SK-N-SH (cell line): Measurements from ENCODE around the gene CCL28. TPM values are rescaled to one million over a fixed set of nuclear protein-coding genes. Genes with fewer than 3 reads are reported as not detected.
"Not testable (repeated sequence)": the region's sequence is repeated elsewhere in the genome, so short reads cannot be mapped to it uniquely, and the experiment has no call there.

Experiments used
- CTCF ChIA-PET: fragments of 300-600, 350-600 bp; formaldehyde crosslinking; extraction: SDS; loops from one replicate; lab custom pipeline; 2021; lab: Yijun Ruan, JAX
- POLR2A ChIA-PET: fragments of 350-600 bp; sonication (Branson Sonifier 250); formaldehyde crosslinking; extraction: SDS; loops from one replicate; lab custom pipeline; 2020; ENCODE audit warnings: antibody characterized with exemption, inconsistent platforms; lab: Yijun Ruan, JAX
- DNase-seq: peaks from one replicate; pipeline ENCODE4 v3.0.0; 2012
- H2AFZ ChIP-seq: fragments of 200-600 bp; sonication (generic); 2 replicates; pipeline ENCODE4 v1.8.1; 2016; ENCODE audit warnings: antibody characterized with exemption, mild to moderate bottlenecking, low read depth
- H3F3A ChIP-seq: fragments of 200-600 bp; sonication (generic); replicated peaks from 2 replicates; pipeline ENCODE3; 2016; ENCODE audit warnings: antibody characterized with exemption, mild to moderate bottlenecking; ENCODE audit not compliant: insufficient read depth
- H3K27ac ChIP-seq, 2 experiments: fragments of 200-500 bp in 1 of 2; fragments of 200-600 bp in 1 of 2; sonication (Bioruptor generic) in 1 of 2; sonication (generic), shearing (Covaris generic) in 1 of 2; 2 replicates each; pipeline versions ENCODE4 v1.5.1 to v1.6.1; 2014 to 2016; ENCODE audit warnings: low read depth in 2 of 2, inconsistent platforms in 1 of 2, low read length in 1 of 2, mild to moderate bottlenecking in 1 of 2, mixed read lengths in 1 of 2
- H3K27me3 ChIP-seq: fragments of 200-600 bp; sonication (generic), shearing (Covaris generic); 2 replicates; pipeline ENCODE4 v1.6.1; 2016; ENCODE audit warnings: mixed run types; ENCODE audit not compliant: insufficient read depth
- H3K36me3 ChIP-seq, 2 experiments: fragments of 200-500 bp in 1 of 2; fragments of 200-600 bp in 1 of 2; sonication (Bioruptor generic) in 1 of 2; sonication (generic) in 1 of 2; replicated peaks in 1 of 2; 2 replicates each; pipeline versions ENCODE3 to v1.5.1; 2014 to 2016; ENCODE audit warnings: low read length in 1 of 2, mild to moderate bottlenecking in 1 of 2; ENCODE audit not compliant: insufficient read depth in 2 of 2, control insufficient read depth in 1 of 2
- H3K4me1 ChIP-seq, 2 experiments: fragments of 200-500 bp in 1 of 2; fragments of 200-600 bp in 1 of 2; sonication (Bioruptor generic) in 1 of 2; sonication (generic), shearing (Covaris generic) in 1 of 2; 2 replicates each; pipeline versions ENCODE4 v1.5.1 to v1.6.1; 2014 to 2016; ENCODE audit warnings: low read depth in 1 of 2, low read length in 1 of 2, mixed run types in 1 of 2; ENCODE audit not compliant: insufficient read depth in 2 of 2, control insufficient read depth in 1 of 2
- H3K4me2 ChIP-seq: fragments of 200-600 bp; sonication (generic), shearing (Covaris generic); 2 replicates; pipeline ENCODE4 v1.6.1; 2017; ENCODE audit warnings: mixed run types
- H3K4me3 ChIP-seq, 2 experiments: fragments of 200-500 bp in 1 of 2; fragments of 200-600 bp in 1 of 2; sonication (Bioruptor generic) in 1 of 2; sonication (generic), shearing (Covaris generic) in 1 of 2; 2 replicates each; pipeline versions ENCODE4 v1.5.1 to v1.8.1; 2014 to 2016; ENCODE audit warnings: low read depth in 2 of 2, inconsistent platforms in 1 of 2, low read length in 1 of 2, mild to moderate bottlenecking in 1 of 2, mixed read lengths in 1 of 2, moderate library complexity in 1 of 2
- H3K79me2 ChIP-seq: fragments of 200-600 bp; sonication (generic); 2 replicates; pipeline ENCODE4 v1.8.1; 2017; ENCODE audit warnings: mild to moderate bottlenecking; ENCODE audit not compliant: insufficient read depth
- H3K9ac ChIP-seq: fragments of 200-600 bp; sonication (generic); 2 replicates; pipeline ENCODE4 v1.6.1; 2017; ENCODE audit warnings: mixed run types
- H3K9me2 ChIP-seq: fragments of 200-600 bp; sonication (generic); 2 replicates; pipeline ENCODE4 v1.6.1; 2017; ENCODE audit warnings: mixed run types
- H3K9me3 ChIP-seq: fragments of 200-600 bp; sonication (generic); 2 replicates; pipeline ENCODE4 v1.6.1; 2017; ENCODE audit warnings: mixed run types, mild to moderate bottlenecking, moderate library complexity
- H4K20me1 ChIP-seq: fragments of 200-600 bp; sonication (generic); 2 replicates; pipeline ENCODE4 v1.6.1; 2017; ENCODE audit warnings: mild to moderate bottlenecking, mixed run types; ENCODE audit not compliant: insufficient read depth
- CTCF ChIP-seq: fragments of 200-600 bp; sonication (generic); IDR thresholded peaks from 2 replicates; pipeline ENCODE4 v1.6.1; 2017; ENCODE audit warnings: antibody characterized with exemption, mild to moderate bottlenecking, moderate library complexity
- EZH2phosphoT487 ChIP-seq: fragments of 200-600 bp; sonication (generic); IDR thresholded peaks from 2 replicates; pipeline ENCODE4 v1.6.1; 2017; ENCODE audit warnings: low read depth, mixed run types, mild to moderate bottlenecking, antibody characterized with exemption, moderate library complexity, borderline replicate concordance
- FOSL2 ChIP-seq: IDR thresholded peaks from 2 replicates; pipeline ENCODE4 v1.4.0; 2012; ENCODE audit warnings: low read depth, mild to moderate bottlenecking, moderate library complexity, borderline replicate concordance
- MXI1 ChIP-seq: IDR thresholded peaks from 2 replicates; pipeline ENCODE4 v1.6.1; 2012; ENCODE audit warnings: mild to moderate bottlenecking, low read depth, low read length, improper control_type of control experiment
- PBX3 ChIP-seq: IDR thresholded peaks from 2 replicates; pipeline ENCODE4; 2012
- POLR2AphosphoS5 ChIP-seq: IDR thresholded peaks from 2 replicates; pipeline ENCODE4 v1.6.1; 2012; ENCODE audit warnings: low read depth, low read length
- RCOR1 ChIP-seq: fragments of 150-350 bp; IDR thresholded peaks from 2 replicates; pipeline ENCODE4 v1.6.1; 2017; ENCODE audit warnings: antibody characterized with exemption, low read length
- RXRA ChIP-seq: IDR thresholded peaks from 2 replicates; pipeline ENCODE4 v1.4.0; 2012; ENCODE audit warnings: low read depth, mild to moderate bottlenecking, borderline replicate concordance
- SIN3A ChIP-seq: IDR thresholded peaks from 2 replicates; pipeline ENCODE4 v1.6.1; 2012; ENCODE audit warnings: low read depth, mild to moderate bottlenecking, low read length, moderate library complexity, borderline replicate concordance
- TCF12 ChIP-seq: IDR thresholded peaks from 2 replicates; pipeline ENCODE4 v1.4.0; 2012
- TEAD4 ChIP-seq: IDR thresholded peaks from 2 replicates; pipeline ENCODE4 v1.4.0; 2012; ENCODE audit warnings: mild to moderate bottlenecking, borderline replicate concordance; ENCODE audit not compliant: insufficient read depth
- USF2 ChIP-seq: fragments of 150-350 bp; IDR thresholded peaks from 2 replicates; pipeline ENCODE4 v1.6.1; 2017; ENCODE audit warnings: antibody characterized with exemption, low read length, low read depth, borderline replicate concordance
- YY1 ChIP-seq: IDR thresholded peaks from 2 replicates; pipeline ENCODE4 v1.4.0; 2012; ENCODE audit warnings: low read depth, mild to moderate bottlenecking
- ZBTB33 ChIP-seq: IDR thresholded peaks from 2 replicates; pipeline ENCODE4 v1.4.0; 2012; ENCODE audit warnings: low read depth, borderline replicate concordance
- WGBS: methylation state at CpG from one replicate; pipeline ENCODE4 v1.1.6; 2017; ENCODE audit warnings: low lambda C conversion rate; 5-methylcytosine and 5-hydroxymethylcytosine counted together
- polyA plus RNA-seq, 3 experiments: library from polyadenylated mRNA; depleted of rRNA; stranded (reverse); fragments of >200 nt; gene quantifications; 2 replicates each; pipeline ENCODE4 v1.2.3, GENCODE V29; 2012
- TF ChIP-seq, protein P1 (sequence below): IDR thresholded peaks from 2 replicates; pipeline ENCODE4 v1.6.1; 2012; ENCODE audit warnings: mild to moderate bottlenecking, low read depth, low read length, moderate library complexity
- TF ChIP-seq, protein P2 (sequence below): IDR thresholded peaks from 2 replicates; pipeline ENCODE4 v1.4.0; 2012; ENCODE audit warnings: low read depth

CCL28 gene
- polyA plus RNA-seq, 1 of the 3 experiments (the other 2 are of a cell fraction), result not detected

DNA sequence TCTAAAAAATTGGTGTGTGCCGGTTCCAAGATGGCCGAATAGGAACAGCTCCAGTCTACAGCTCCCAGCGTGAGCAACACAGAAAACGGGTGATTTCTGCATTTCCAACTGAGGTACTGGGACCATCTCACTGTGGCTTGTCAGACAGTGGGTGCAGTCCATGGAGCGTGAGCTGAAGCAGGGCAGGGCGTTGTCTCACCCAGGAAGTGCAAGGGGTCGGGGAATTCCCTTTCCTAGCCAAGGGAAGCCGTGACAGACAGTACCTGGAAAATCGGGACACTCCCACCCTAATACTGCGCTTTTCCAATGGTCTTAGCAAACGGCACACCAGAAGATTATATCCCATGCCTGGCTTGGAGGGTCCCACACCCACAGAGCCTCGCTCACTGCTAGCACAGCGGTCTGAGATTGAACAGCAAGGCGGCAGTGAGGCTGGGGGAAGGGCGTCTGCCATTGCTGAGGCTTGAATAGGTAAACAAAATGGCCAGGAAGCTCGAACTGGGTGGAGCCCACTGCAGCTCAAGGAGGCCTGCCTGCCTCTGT lies 9.6 kb downstream of the CCL28 start:
- Histone ChIP-seq H3K4me2 (peak overlapping the region; percentile 27), H3K4me3 (peak overlapping the region; percentile 43 to 49), H2AFZ (peak overlapping the region; percentile 71)
- not testable (repeated sequence) for H3K27ac ChIP-seq, H3K9me2 ChIP-seq, H3K4me1 ChIP-seq, DNase-seq, H3F3A ChIP-seq, H3K27me3 ChIP-seq, H3K36me3 ChIP-seq, H3K79me2 ChIP-seq, H3K9ac ChIP-seq, H3K9me3 ChIP-seq, H4K20me1 ChIP-seq
- WGBS, result 15% methylated on average over 15 of the region's 16 CpGs
- CTCF ChIA-PET, result interaction anchor here (0.7 to 1.6 kb wide), 2 partner anchors 13 to 296 kb away, joined by 3 read pairs; no protein-coding TSS in a partner anchor
- TF ChIP-seq YY1, result peak; percentile 66; the same call in 1 of the 2 replicates
- POLR2A ChIA-PET, result interaction anchor here (1.3 kb wide), 1 partner anchor 81 kb away, joined by 6 read pairs; the partner anchor contains the start of gene TMEM267

GRCh38 chr5:43401827-43402226 lies 10.4 kb downstream of the CCL28 start:
- Histone ChIP-seq H4K20me1 (no peaks in the 10 kb centered on the region), H3F3A (no peaks in the 10 kb centered on the region), H3K9me2 (no peaks in the 10 kb centered on the region), H3K4me1 (no peaks in the 10 kb centered on the region; a peak in 1 of 4 replicates), H3K4me3 (no peak overlapping the region), H3K9me3 (no peaks in the 10 kb centered on the region), H3K9ac (no peak overlapping the region), H3K27ac (no peak overlapping the region), H3K79me2 (no peaks in the 10 kb centered on the region), H2AFZ (peak overlapping the region; percentile 71; the same call in 1 of the 2 replicates), H3K36me3 (no peaks in the 10 kb centered on the region), H3K27me3 (peaks cover 10% of the 10 kb centered on the region; the same call in 1 of the 2 replicates)
- CTCF ChIA-PET, result interaction anchor here (1.4 to 2.1 kb wide), 3 partner anchors 12 to 295 kb away, joined by 3 to 11 read pairs (median 3); no protein-coding TSS in a partner anchor
- POLR2A ChIA-PET, result interaction anchor here (1.3 kb wide), 1 partner anchor 82 kb away, joined by 6 read pairs; the partner anchor contains the start of gene TMEM267
- TF ChIP-seq, protein P1, sequence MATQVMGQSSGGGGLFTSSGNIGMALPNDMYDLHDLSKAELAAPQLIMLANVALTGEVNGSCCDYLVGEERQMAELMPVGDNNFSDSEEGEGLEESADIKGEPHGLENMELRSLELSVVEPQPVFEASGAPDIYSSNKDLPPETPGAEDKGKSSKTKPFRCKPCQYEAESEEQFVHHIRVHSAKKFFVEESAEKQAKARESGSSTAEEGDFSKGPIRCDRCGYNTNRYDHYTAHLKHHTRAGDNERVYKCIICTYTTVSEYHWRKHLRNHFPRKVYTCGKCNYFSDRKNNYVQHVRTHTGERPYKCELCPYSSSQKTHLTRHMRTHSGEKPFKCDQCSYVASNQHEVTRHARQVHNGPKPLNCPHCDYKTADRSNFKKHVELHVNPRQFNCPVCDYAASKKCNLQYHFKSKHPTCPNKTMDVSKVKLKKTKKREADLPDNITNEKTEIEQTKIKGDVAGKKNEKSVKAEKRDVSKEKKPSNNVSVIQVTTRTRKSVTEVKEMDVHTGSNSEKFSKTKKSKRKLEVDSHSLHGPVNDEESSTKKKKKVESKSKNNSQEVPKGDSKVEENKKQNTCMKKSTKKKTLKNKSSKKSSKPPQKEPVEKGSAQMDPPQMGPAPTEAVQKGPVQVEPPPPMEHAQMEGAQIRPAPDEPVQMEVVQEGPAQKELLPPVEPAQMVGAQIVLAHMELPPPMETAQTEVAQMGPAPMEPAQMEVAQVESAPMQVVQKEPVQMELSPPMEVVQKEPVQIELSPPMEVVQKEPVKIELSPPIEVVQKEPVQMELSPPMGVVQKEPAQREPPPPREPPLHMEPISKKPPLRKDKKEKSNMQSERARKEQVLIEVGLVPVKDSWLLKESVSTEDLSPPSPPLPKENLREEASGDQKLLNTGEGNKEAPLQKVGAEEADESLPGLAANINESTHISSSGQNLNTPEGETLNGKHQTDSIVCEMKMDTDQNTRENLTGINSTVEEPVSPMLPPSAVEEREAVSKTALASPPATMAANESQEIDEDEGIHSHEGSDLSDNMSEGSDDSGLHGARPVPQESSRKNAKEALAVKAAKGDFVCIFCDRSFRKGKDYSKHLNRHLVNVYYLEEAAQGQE, result no peak
- TF ChIP-seq, protein P2, sequence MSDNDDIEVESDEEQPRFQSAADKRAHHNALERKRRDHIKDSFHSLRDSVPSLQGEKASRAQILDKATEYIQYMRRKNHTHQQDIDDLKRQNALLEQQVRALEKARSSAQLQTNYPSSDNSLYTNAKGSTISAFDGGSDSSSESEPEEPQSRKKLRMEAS, result no peak
- no peak for TF ChIP-seq YY1
- TF ChIP-seq MXI1, result no peak
- TF ChIP-seq SIN3A, result no peak
- no peak for TF ChIP-seq EZH2phosphoT487
- no peak for TF ChIP-seq USF2
- TF ChIP-seq ZBTB33, result no peak
- TF ChIP-seq RCOR1, result no peak
- no peak for TF ChIP-seq TCF12
- no peak; the same call in 1 of the 2 replicates for TF ChIP-seq CTCF
- no peak for TF ChIP-seq FOSL2
- no peak for TF ChIP-seq PBX3
- no peak for TF ChIP-seq RXRA
- no peak for TF ChIP-seq POLR2AphosphoS5
- TF ChIP-seq TEAD4, result no peak
- TF ChIP-seq, all 33 proteins: peak for 0
- peak; percentile 51 for DNase-seq
- WGBS, result 0% methylated on average over 1 of the region's 1 CpG
- no peak overlapping the region for H3K4me2 ChIP-seq
